SK-N-SH (cell line): ENCODE results near the gene FDXACB1. TPM values are rescaled to one million over a fixed set of nuclear protein-coding genes. Genes with fewer than 3 reads are reported as not detected.

Experiments used
- CHD2 ChIP-seq: fragments of 150-350 bp; IDR thresholded peaks from 2 replicates; pipeline ENCODE4 v1.6.1; 2018; ENCODE audit warnings: low read length; ENCODE audit not compliant: partially characterized antibody
- CTCF ChIP-seq: fragments of 200-600 bp; sonication (generic); IDR thresholded peaks from 2 replicates; pipeline ENCODE4 v1.6.1; 2017; ENCODE audit warnings: antibody characterized with exemption, mild to moderate bottlenecking, moderate library complexity
- ELF1 ChIP-seq: IDR thresholded peaks from 2 replicates; pipeline ENCODE4 v1.4.0; 2012
- FOXJ3 ChIP-seq: sonication (generic); formaldehyde crosslinking; IDR thresholded peaks from 2 replicates; pipeline ENCODE4 v1.5.1; 2020; ENCODE audit warnings: mild to moderate bottlenecking, missing genetic modification reagents
- FOXM1 ChIP-seq: IDR thresholded peaks from 2 replicates; pipeline ENCODE4 v1.4.0; 2012; ENCODE audit warnings: low read depth, mild to moderate bottlenecking
- GABPA ChIP-seq: IDR thresholded peaks from 2 replicates; pipeline ENCODE4 v1.4.0; 2012; ENCODE audit warnings: low read depth, mild to moderate bottlenecking
- GATA2 ChIP-seq: sonication (generic); formaldehyde crosslinking; IDR thresholded peaks from 2 replicates; pipeline ENCODE4 v1.5.0; 2020; ENCODE audit warnings: mild to moderate bottlenecking, missing genetic modification reagents
- JUND ChIP-seq: IDR thresholded peaks from 2 replicates; pipeline ENCODE4 v1.4.0; 2012
- MEF2A ChIP-seq: IDR thresholded peaks from 2 replicates; pipeline ENCODE4 v1.4.0; 2012; ENCODE audit warnings: low read depth, borderline replicate concordance
- MXI1 ChIP-seq: IDR thresholded peaks from 2 replicates; pipeline ENCODE4 v1.6.1; 2012; ENCODE audit warnings: mild to moderate bottlenecking, low read depth, low read length, improper control_type of control experiment
- NRF1 ChIP-seq: IDR thresholded peaks from 2 replicates; pipeline ENCODE4 v1.6.1; 2012; ENCODE audit warnings: low read depth, mild to moderate bottlenecking, low read length
- PBX3 ChIP-seq: IDR thresholded peaks from 2 replicates; pipeline ENCODE4; 2012
- POLR2AphosphoS5 ChIP-seq: IDR thresholded peaks from 2 replicates; pipeline ENCODE4 v1.6.1; 2012; ENCODE audit warnings: low read depth, low read length
- RAD21 ChIP-seq: IDR thresholded peaks from 2 replicates; pipeline ENCODE4 v1.6.1; 2012; ENCODE audit warnings: mild to moderate bottlenecking, low read length
- RCOR1 ChIP-seq: fragments of 150-350 bp; IDR thresholded peaks from 2 replicates; pipeline ENCODE4 v1.6.1; 2017; ENCODE audit warnings: antibody characterized with exemption, low read length
- RFX5 ChIP-seq: IDR thresholded peaks from 2 replicates; pipeline ENCODE4 v1.6.1; 2012; ENCODE audit warnings: mild to moderate bottlenecking, improper control_type of control experiment, low read length
- RXRA ChIP-seq: IDR thresholded peaks from 2 replicates; pipeline ENCODE4 v1.4.0; 2012; ENCODE audit warnings: low read depth, mild to moderate bottlenecking, borderline replicate concordance
- SIN3A ChIP-seq: IDR thresholded peaks from 2 replicates; pipeline ENCODE4 v1.6.1; 2012; ENCODE audit warnings: low read depth, mild to moderate bottlenecking, low read length, moderate library complexity, borderline replicate concordance
- SMC3 ChIP-seq: IDR thresholded peaks from 2 replicates; pipeline ENCODE4 v1.6.1; 2012; ENCODE audit warnings: low read depth, low read length, improper control_type of control experiment
- TAF1 ChIP-seq: IDR thresholded peaks from 2 replicates; pipeline ENCODE4 v1.6.1; 2012; ENCODE audit warnings: low read depth, mild to moderate bottlenecking, low read length, moderate library complexity, borderline replicate concordance
- TEAD4 ChIP-seq: IDR thresholded peaks from 2 replicates; pipeline ENCODE4 v1.4.0; 2012; ENCODE audit warnings: mild to moderate bottlenecking, borderline replicate concordance; ENCODE audit not compliant: insufficient read depth
- YY1 ChIP-seq: IDR thresholded peaks from 2 replicates; pipeline ENCODE4 v1.4.0; 2012; ENCODE audit warnings: low read depth, mild to moderate bottlenecking
- polyA plus RNA-seq, 3 experiments: library from polyadenylated mRNA; depleted of rRNA; stranded (reverse); fragments of >200 nt; gene quantifications; 2 replicates each; pipeline ENCODE4 v1.2.3, GENCODE V29; 2012
- TF ChIP-seq, protein P1 (sequence below): IDR thresholded peaks from 2 replicates; pipeline ENCODE4 v1.6.1; 2012; ENCODE audit warnings: mild to moderate bottlenecking, low read depth, low read length, moderate library complexity
- TF ChIP-seq, protein P2 (sequence below): IDR thresholded peaks from 2 replicates; pipeline ENCODE4 v1.4.0; 2012; ENCODE audit warnings: low read depth
- TF ChIP-seq, protein P3 (sequence below): fragments of 150-350 bp; IDR thresholded peaks from 2 replicates; pipeline ENCODE4 v1.6.1; 2017; ENCODE audit warnings: antibody characterized with exemption, low read length, low read depth, borderline replicate concordance

Gene FDXACB1
- polyA plus RNA-seq, 1 of the 3 experiments (the other 2 are of a cell fraction): 2.8 TPM

GRCh38 chr11:111841370-111842053 lies 37.5 kb downstream of the FDXACB1 start (continued):
- 0 out of 2 replicates have a peak, but pooled peaks have one; percentile 18 for TF ChIP-seq RCOR1
- TF ChIP-seq CHD2: peak; percentile 43
- TF ChIP-seq MXI1: no peak
- no peak for TF ChIP-seq SIN3A
- no peak for TF ChIP-seq TEAD4
- TF ChIP-seq RFX5: peak; percentile 35; the same call in 1 of the 2 replicates
- TF ChIP-seq, protein P1, sequence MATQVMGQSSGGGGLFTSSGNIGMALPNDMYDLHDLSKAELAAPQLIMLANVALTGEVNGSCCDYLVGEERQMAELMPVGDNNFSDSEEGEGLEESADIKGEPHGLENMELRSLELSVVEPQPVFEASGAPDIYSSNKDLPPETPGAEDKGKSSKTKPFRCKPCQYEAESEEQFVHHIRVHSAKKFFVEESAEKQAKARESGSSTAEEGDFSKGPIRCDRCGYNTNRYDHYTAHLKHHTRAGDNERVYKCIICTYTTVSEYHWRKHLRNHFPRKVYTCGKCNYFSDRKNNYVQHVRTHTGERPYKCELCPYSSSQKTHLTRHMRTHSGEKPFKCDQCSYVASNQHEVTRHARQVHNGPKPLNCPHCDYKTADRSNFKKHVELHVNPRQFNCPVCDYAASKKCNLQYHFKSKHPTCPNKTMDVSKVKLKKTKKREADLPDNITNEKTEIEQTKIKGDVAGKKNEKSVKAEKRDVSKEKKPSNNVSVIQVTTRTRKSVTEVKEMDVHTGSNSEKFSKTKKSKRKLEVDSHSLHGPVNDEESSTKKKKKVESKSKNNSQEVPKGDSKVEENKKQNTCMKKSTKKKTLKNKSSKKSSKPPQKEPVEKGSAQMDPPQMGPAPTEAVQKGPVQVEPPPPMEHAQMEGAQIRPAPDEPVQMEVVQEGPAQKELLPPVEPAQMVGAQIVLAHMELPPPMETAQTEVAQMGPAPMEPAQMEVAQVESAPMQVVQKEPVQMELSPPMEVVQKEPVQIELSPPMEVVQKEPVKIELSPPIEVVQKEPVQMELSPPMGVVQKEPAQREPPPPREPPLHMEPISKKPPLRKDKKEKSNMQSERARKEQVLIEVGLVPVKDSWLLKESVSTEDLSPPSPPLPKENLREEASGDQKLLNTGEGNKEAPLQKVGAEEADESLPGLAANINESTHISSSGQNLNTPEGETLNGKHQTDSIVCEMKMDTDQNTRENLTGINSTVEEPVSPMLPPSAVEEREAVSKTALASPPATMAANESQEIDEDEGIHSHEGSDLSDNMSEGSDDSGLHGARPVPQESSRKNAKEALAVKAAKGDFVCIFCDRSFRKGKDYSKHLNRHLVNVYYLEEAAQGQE: no peak
- TF ChIP-seq, protein P2, sequence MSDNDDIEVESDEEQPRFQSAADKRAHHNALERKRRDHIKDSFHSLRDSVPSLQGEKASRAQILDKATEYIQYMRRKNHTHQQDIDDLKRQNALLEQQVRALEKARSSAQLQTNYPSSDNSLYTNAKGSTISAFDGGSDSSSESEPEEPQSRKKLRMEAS: no peak
- no peak for TF ChIP-seq MEF2A
- no peak for TF ChIP-seq FOXJ3 (CRISPR knock-in tag)
- TF ChIP-seq NRF1: no peak
- TF ChIP-seq, protein P3, sequence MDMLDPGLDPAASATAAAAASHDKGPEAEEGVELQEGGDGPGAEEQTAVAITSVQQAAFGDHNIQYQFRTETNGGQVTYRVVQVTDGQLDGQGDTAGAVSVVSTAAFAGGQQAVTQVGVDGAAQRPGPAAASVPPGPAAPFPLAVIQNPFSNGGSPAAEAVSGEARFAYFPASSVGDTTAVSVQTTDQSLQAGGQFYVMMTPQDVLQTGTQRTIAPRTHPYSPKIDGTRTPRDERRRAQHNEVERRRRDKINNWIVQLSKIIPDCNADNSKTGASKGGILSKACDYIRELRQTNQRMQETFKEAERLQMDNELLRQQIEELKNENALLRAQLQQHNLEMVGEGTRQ: no peak
- no peak for TF ChIP-seq PBX3
- TF ChIP-seq RAD21: peak; percentile 96
- no peak for TF ChIP-seq JUND
- no peak for TF ChIP-seq FOXM1
- no peak for TF ChIP-seq ELF1
- no peak for TF ChIP-seq POLR2AphosphoS5
- no peak for TF ChIP-seq GATA2 (CRISPR knock-in tag)
- TF ChIP-seq SMC3: peak; percentile 96
- TF ChIP-seq GABPA: no peak
- no peak for TF ChIP-seq TAF1
- peak; percentile 95 for TF ChIP-seq CTCF
- TF ChIP-seq YY1: no peak
- TF ChIP-seq RXRA: no peak
